Neutrophil (primary cell): ENCODE results near the gene DACH1.

Source experiments
- H3K27ac ChIP-seq: fragments of 200-600 bp; sonication (generic); 2 replicates; pipeline ENCODE4 v1.5.1; 2016; ENCODE audit warnings: mild to moderate bottlenecking, moderate library complexity
- H3K27me3 ChIP-seq: fragments of 200-600 bp; sonication (generic); 2 replicates; pipeline ENCODE4 v1.6.0; 2016; ENCODE audit warnings: mild to moderate bottlenecking
- H3K36me3 ChIP-seq: fragments of 200-600 bp; sonication (generic); 2 replicates; pipeline ENCODE4 v1.5.1; 2017
- H3K4me1 ChIP-seq, 2 experiments: fragments of 200-600 bp in 1 of 2; sonication (generic) in 1 of 2; 1 replicate in 1 of 2; 2 replicates in 1 of 2; pipeline versions ENCODE4 v1.5.1 to v1.6.1; 2013 to 2016; ENCODE audit warnings: low read depth in 1 of 2, low read length in 1 of 2, mild to moderate bottlenecking in 1 of 2, moderate library complexity in 1 of 2; ENCODE audit not compliant: control insufficient read depth in 1 of 2, insufficient read depth in 1 of 2
- H3K4me3 ChIP-seq, 2 experiments: fragments of 200-600 bp in 1 of 2; sonication (generic) in 1 of 2; 1 replicate in 1 of 2; 2 replicates in 1 of 2; pipeline ENCODE4 v1.5.1; 2013 to 2016; ENCODE audit warnings: low read depth in 1 of 2, low read length in 1 of 2, mild to moderate bottlenecking in 1 of 2, moderate library complexity in 1 of 2
- H3K9me3 ChIP-seq: fragments of 200-600 bp; sonication (generic); 2 replicates; pipeline ENCODE4 v1.5.1; 2016
- CTCF ChIP-seq: fragments of 200-600 bp; sonication (generic); IDR thresholded peaks from 2 replicates; pipeline ENCODE4 v1.5.1; 2016; ENCODE audit warnings: antibody characterized with exemption

DACH1 gene

GRCh38 chr13:71489041-71489440 is 378.0 kb downstream of the DACH1 start:
- Histone ChIP-seq H3K27ac (no peak overlapping the region), H3K4me3 (no peak overlapping the region), H3K4me1 (no peaks in the 10 kb centered on the region), H3K9me3 (no peaks in the 10 kb centered on the region), H3K36me3 (peaks cover 28% of the 10 kb centered on the region), H3K27me3 (no peaks in the 10 kb centered on the region)
- no peak for TF ChIP-seq CTCF

GRCh38 chr13:71488201-71488600 is 378.8 kb downstream of the DACH1 start:
- TF ChIP-seq CTCF, result no peak
- H3K9me3 ChIP-seq, result no peaks in the 10 kb centered on the region
- peaks cover 28% of the 10 kb centered on the region for H3K36me3 ChIP-seq
- no peak overlapping the region for H3K4me3 ChIP-seq
- H3K27me3 ChIP-seq, result no peaks in the 10 kb centered on the region
- no peaks in the 10 kb centered on the region for H3K4me1 ChIP-seq
- no peak overlapping the region for H3K27ac ChIP-seq

- Histone ChIP-seq H3K27me3 (no peaks in the 10 kb centered on the region), H3K36me3 (peaks cover 28% of the 10 kb centered on the region), H3K4me1 (no peaks in the 10 kb centered on the region), H3K27ac (no peak overlapping the region), H3K4me3 (no peak overlapping the region), H3K9me3 (no peaks in the 10 kb centered on the region)
- TF ChIP-seq CTCF, result no peak
Measured at GRCh38 chr13:71485913-71486312, 381.1 kb downstream of the DACH1 start.

- Histone ChIP-seq H3K27me3 (no peaks in the 10 kb centered on the region), H3K4me3 (no peak overlapping the region), H3K27ac (no peak overlapping the region), H3K9me3 (no peaks in the 10 kb centered on the region), H3K36me3 (peaks cover 25% of the 10 kb centered on the region), H3K4me1 (no peaks in the 10 kb centered on the region)
- no peak for TF ChIP-seq CTCF
Measured at GRCh38 chr13:71483733-71484132, 383.3 kb downstream of the DACH1 start.

GRCh38 chr13:71481501-71481900 is 385.5 kb downstream of the DACH1 start:
- no peak for TF ChIP-seq CTCF
- Histone ChIP-seq H3K27ac (no peak overlapping the region), H3K4me3 (no peak overlapping the region), H3K9me3 (no peaks in the 10 kb centered on the region), H3K27me3 (no peaks in the 10 kb centered on the region), H3K36me3 (peaks cover 10% of the 10 kb centered on the region), H3K4me1 (no peaks in the 10 kb centered on the region)

- Histone ChIP-seq H3K9me3 (no peaks in the 10 kb centered on the region), H3K27me3 (no peaks in the 10 kb centered on the region), H3K4me1 (no peaks in the 10 kb centered on the region), H3K4me3 (no peak overlapping the region), H3K36me3 (peaks cover 6% of the 10 kb centered on the region), H3K27ac (no peak overlapping the region)
- no peak for TF ChIP-seq CTCF
Measured at GRCh38 chr13:71481046-71481445, 386.0 kb downstream of the DACH1 start.
